ENCODE results near the gene ADAM17. TPM values are rescaled to one million over a fixed set of nuclear protein-coding genes. Genes with fewer than 3 reads are reported as not detected.

Gene ADAM17
- polyA plus RNA-seq, 3 donors = 30.2 to 34.8 (median 30.9) TPM

GRCh38 chr2:9480157-9480556 is 75.5 kb downstream of the ADAM17 start:
- Mint-ChIP-seq H3K27ac (peak overlapping the region in 3 of 7 donors; percentile 23 to 35 (median 33)), H3K4me3 (no peak overlapping the region), H3K27me3 (ENCODE audit: low read depth in 3 of 3) (peaks cover 0 to 1% (median 0%) of the 10 kb centered on the region in 3 donors), H3K4me1 (peaks cover 15% of the 10 kb centered on the region), H3K36me3 (peaks cover 60 to 73% of the 10 kb centered on the region in 2 donors), H3K9me3 (no peaks in the 10 kb centered on the region)
- no CpG with 5 or more reads among the region's 4 CpGs for WGBS (ENCODE audit: insufficient coverage)
- H3K79me2 ChIP-seq (ENCODE audit: insufficient read depth, low read length) = peaks cover 19% of the 10 kb centered on the region
- H3K36me3 ChIP-seq (replicated peaks in 1 of 2; ENCODE audit: control insufficient read depth in 1 of 2, insufficient read depth in 2 of 2, low read length in 2 of 2) = peaks cover 53 to 85% of the 10 kb centered on the region in 2 donors
- no peak for DNase-seq
- H3K4me3 ChIP-seq (replicated peaks in 1 of 3; ENCODE audit: low read depth in 2 of 3, low read length in 3 of 3) = no peak overlapping the region
- H3K4me2 ChIP-seq (replicated peaks; ENCODE audit: extremely low read depth, low read length, poor library complexity, severe bottlenecking) = no peak overlapping the region
- TF ChIP-seq, protein P1, sequence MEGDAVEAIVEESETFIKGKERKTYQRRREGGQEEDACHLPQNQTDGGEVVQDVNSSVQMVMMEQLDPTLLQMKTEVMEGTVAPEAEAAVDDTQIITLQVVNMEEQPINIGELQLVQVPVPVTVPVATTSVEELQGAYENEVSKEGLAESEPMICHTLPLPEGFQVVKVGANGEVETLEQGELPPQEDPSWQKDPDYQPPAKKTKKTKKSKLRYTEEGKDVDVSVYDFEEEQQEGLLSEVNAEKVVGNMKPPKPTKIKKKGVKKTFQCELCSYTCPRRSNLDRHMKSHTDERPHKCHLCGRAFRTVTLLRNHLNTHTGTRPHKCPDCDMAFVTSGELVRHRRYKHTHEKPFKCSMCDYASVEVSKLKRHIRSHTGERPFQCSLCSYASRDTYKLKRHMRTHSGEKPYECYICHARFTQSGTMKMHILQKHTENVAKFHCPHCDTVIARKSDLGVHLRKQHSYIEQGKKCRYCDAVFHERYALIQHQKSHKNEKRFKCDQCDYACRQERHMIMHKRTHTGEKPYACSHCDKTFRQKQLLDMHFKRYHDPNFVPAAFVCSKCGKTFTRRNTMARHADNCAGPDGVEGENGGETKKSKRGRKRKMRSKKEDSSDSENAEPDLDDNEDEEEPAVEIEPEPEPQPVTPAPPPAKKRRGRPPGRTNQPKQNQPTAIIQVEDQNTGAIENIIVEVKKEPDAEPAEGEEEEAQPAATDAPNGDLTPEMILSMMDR (IDR thresholded peaks at IDR 0.05) = no peak
- H3K9me3 ChIP-seq (replicated peaks in 1 of 2; ENCODE audit: control insufficient read depth in 1 of 2, insufficient read depth in 1 of 2, low read length in 2 of 2) = no peaks in the 10 kb centered on the region
- no peaks in the 10 kb centered on the region for H3K27me3 ChIP-seq (ENCODE audit: control insufficient read depth in 2 of 2, insufficient read depth in 2 of 2, low read length in 2 of 2)
- intact Hi-C loops (cut with micrococcal nuclease) = no loop called here
- H3K9ac ChIP-seq (ENCODE audit: insufficient read depth, low read length, poor library complexity, severe bottlenecking) = no peak overlapping the region
- H3K27ac ChIP-seq (ENCODE audit: low read depth in 1 of 2, low read length in 2 of 2) = no peak overlapping the region
- peaks cover 78% of the 10 kb centered on the region for H4K20me1 ChIP-seq (ENCODE audit: insufficient read depth, low read length)
- peaks cover 9 to 15% of the 10 kb centered on the region in 2 donors for H3K4me1 ChIP-seq (ENCODE audit: control insufficient read depth in 1 of 2, insufficient read depth in 2 of 2, low read length in 2 of 2)
- no peak overlapping the region for H2AFZ ChIP-seq (ENCODE audit: insufficient read depth, low read depth, low read length, poor library complexity, severe bottlenecking)

DNA sequence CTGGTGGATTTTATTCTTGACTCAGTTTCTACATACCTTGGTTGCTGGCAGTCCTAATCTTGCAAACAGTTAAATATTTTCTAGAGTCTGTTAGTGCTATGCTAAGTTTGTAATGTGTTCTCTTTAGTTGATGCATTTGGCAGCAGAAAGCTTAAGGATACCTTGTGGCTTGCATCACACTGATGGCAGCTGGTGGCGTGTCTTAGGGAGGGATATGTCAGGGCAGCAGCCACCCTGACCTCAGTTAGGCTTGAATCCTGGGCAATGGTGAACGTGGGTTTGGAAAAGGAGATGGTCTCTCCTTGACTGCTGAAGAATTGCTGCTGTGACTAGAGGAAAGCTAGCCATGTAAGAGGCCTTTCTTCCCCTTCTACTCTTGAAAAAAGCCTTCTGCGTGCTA is 77.1 kb downstream of the ADAM17 start:
- Mint-ChIP-seq H3K4me1 (peaks cover 20% of the 10 kb centered on the region), H3K36me3 (peaks cover 45 to 58% of the 10 kb centered on the region in 2 donors)

More for the DNA sequence above, 77.1 kb downstream of the ADAM17 start:
- Mint-ChIP-seq H3K4me3 (no peak overlapping the region), H3K9me3 (no peaks in the 10 kb centered on the region), H3K27ac (peak overlapping the region in 2 of 7 donors; percentile 33 to 62), H3K27me3 (ENCODE audit: low read depth in 3 of 3) (peaks cover 0 to 1% (median 0%) of the 10 kb centered on the region in 3 donors)
- Histone ChIP-seq H3K27me3 (ENCODE audit: control insufficient read depth in 2 of 2, insufficient read depth in 2 of 2, low read length in 2 of 2) (no peaks in the 10 kb centered on the region), H4K20me1 (ENCODE audit: insufficient read depth, low read length) (peaks cover 63% of the 10 kb centered on the region), H3K4me3 (replicated peaks in 1 of 3; ENCODE audit: low read depth in 2 of 3, low read length in 3 of 3) (no peak overlapping the region), H3K9ac (ENCODE audit: insufficient read depth, low read length, poor library complexity, severe bottlenecking) (no peak overlapping the region), H3K36me3 (replicated peaks in 1 of 2; ENCODE audit: control insufficient read depth in 1 of 2, insufficient read depth in 2 of 2, low read length in 2 of 2) (peaks cover 37 to 68% of the 10 kb centered on the region in 2 donors), H3K4me1 (ENCODE audit: control insufficient read depth in 1 of 2, insufficient read depth in 2 of 2, low read length in 2 of 2) (peaks cover 19 to 31% of the 10 kb centered on the region in 2 donors), H3K27ac (ENCODE audit: low read depth in 1 of 2, low read length in 2 of 2) (no peak overlapping the region), H3K79me2 (ENCODE audit: insufficient read depth, low read length) (peaks cover 23% of the 10 kb centered on the region), H3K4me2 (replicated peaks; ENCODE audit: extremely low read depth, low read length, poor library complexity, severe bottlenecking) (no peak overlapping the region), H3K9me3 (replicated peaks in 1 of 2; ENCODE audit: control insufficient read depth in 1 of 2, insufficient read depth in 1 of 2, low read length in 2 of 2) (no peaks in the 10 kb centered on the region), H2AFZ (ENCODE audit: insufficient read depth, low read depth, low read length, poor library complexity, severe bottlenecking) (no peak overlapping the region)
- intact Hi-C loops (cut with micrococcal nuclease) = no loop called here
- TF ChIP-seq, protein P1 (IDR thresholded peaks at IDR 0.05) = no peak
- WGBS (ENCODE audit: insufficient coverage) = 100% methylated on average over 1 of the region's 3 CpGs
- no peak for DNase-seq
